Hematopoietic multipotent progenitor cell treated with erythropoietin and hydrocortisone succinate and interleukin-3 and kit ligand, for 15 days (in vitro differentiated cells): ENCODE data around the gene CD300A.

Experiments
- DNase-seq: peaks from one replicate; pipeline ENCODE4 v3.0.0-alpha.2; 2015; ENCODE audit warnings: low spot score

The CD300A gene

GRCh38 chr17:74520790-74521480, 54.5 kb downstream of the CD300A start:
- no peak for DNase-seq

DNA sequence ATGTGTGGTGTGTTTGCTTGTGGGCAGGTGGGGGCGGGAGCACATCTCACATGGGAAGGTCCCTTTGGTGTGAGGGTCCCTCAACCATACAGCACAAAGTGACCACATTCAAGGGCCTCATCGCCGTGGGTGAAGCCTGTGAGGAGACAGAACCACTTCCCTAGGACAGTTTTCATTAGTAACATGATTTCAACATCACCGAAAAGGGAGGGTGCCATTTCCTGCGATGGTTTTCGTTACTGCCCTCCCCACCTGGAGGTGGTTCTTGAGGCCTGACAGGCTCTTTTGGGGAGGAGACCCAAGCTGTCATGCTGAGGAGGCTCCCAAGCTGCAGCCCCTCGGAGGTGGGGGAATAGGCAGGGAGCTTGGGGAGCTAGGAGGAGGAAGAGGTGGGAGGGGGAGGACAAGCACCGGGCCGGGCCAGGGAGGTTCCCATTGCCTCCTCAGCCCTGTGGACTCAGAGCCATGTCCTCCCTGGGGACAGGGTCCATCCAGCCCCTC, 55.3 kb downstream of the CD300A start:
- no peak for DNase-seq

DNA sequence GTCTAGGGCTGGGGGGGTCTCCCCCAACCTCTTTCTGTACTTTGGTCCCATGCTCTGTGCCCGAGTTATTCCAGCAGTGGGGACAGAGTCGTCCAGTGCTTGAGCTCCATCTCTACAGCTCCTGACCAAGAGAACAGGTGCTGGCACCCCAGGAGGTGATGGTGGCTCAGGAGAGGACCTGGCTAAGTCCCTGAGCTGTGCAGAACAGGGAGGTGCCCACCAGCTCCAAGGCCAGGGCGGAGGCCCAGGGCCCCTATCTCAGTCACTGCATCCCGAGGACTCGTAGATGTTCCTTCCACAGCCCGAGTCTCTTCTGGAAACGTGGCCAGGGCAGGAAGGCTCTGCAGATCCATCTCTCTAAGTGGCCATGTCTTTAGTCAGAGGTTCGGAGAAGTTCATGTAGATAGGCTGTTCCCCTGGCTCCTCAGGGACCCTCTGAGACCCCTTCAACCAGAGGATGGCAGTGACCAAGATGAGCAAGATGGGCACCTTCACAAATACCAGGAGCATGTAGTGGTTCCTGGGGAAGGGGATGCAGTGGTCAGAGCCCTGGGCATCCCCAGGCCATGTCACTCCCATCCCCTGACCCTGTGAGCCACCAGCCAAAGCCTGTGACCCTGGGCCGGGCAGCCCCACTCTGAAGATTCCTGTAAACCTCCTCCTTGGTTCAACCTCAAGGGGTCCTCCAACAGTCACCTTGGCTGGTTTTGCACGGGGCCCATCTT, 56.1 kb downstream of the CD300A start:
- no peak for DNase-seq

DNA sequence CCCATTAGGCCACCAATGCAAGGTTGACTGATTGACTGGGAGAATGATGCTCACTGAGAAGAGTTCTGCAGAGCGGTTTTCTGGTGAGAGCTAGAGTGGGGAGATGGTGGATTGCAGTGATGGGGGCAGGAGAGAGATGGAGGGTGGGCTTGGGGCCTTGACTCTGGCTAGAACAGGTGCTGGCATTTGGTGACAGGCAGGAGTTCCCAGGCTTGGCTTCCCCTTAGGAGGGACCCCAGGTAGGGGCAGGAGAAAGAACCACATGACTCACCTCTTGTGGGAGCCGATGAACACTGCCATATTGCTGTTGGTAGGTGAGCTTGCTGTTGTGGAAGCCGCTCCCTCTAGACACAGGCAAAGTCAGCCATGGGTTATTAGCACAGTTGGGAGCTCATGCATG, 56.9 kb downstream of the CD300A start:
- DNase-seq = no peak

DNA sequence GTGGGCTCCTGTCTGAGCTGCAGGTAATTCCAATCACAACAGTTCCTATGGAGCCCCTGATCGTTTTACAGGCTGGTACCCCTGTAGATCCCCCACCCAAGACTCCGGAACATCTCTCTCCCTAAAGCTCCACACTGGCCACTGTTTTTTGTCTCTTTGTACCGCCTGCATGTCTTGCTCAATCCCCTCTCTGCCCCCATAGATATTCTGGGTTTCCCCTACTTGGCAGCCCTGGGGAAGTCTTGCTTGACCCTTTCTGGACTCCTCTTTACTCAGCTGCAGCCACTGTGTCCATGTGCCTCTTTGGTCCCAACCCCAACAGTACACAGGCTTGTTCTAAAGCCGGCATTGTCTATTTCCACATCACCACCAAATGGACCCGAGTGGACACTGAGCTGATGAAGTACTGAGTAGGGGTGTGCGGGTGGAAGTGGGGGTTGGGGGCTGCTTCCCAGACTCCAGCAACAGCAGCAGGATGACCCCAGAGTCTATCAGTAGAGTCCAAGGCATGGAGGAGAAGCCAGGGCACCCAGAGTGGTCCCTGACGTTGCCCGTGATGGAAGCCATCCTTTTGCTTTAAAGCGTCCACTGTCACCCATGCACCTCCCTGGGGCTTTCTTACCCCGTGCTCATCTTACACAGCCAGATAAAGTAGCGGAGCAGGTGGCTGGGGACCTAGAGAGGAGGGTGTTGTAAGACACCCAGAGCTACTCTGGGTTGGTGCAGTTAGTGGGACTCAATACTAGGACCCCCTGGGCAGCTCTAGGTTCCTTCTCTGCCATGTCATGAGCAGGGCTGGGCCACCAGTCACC, 58.4 kb downstream of the CD300A start:
- DNase-seq = no peak

DNA sequence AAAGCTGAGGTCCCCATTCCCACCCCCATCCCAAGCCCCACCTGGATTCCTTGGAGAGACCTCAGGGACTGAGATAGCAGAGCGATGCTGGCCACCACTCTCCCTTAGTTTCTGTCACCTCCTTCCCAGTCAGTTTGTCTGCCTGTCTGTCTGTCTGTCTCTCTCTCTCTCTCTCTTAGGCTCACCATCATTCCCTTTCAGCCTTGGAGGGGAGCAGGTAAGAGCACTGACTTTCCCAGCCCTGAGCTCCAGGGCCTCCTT, 59.0 kb downstream of the CD300A start:
- DNase-seq = no peak

DNA sequence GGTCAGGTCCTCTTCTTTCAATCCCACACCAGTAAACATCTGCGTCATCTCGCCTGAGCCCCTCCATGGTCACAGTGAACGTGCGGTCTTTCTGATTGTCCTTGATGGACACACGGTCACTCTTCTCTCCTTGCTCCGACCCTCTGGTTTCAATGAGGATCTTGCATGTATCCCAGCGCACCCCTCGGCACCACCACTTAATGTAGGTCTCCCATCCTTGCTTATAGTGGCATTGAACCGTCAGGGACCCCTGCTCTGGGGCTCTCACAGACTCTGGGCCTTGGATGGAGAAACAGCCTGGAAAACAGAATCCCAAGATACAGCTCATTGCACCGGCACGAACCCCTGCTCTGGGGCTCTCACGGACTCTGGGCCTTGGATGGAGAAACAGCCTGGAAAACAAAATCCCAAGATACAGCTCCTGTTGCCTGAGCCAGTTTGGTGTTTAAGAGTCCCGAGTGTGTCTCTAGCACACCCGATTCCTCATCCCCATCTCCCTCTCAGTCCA, 59.4 kb downstream of the CD300A start:
- DNase-seq = no peak

DNA sequence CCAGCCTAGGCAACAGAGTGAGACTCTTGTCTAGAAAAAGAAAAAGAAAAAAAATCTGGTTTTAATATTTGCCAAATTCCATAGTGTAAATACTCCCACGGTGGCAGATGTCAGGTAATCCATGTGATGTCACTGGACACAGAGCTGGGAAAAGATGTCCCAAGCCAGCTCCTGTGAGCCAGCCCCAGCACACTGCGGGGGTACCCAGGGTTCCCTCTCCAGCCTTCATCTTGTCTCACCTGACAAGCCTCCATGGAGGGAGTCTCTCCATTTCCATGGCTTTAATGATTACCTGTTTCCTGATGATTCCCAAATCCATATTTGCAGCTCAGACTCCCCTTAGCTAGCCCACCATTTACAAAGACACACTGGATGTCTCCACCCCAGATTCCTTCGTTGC, 60.2 kb downstream of the CD300A start:
- DNase-seq = no peak

- DNase-seq = no peak
Observed at GRCh38 chr17:74527081-74527480, 60.6 kb downstream of the CD300A start.

DNA sequence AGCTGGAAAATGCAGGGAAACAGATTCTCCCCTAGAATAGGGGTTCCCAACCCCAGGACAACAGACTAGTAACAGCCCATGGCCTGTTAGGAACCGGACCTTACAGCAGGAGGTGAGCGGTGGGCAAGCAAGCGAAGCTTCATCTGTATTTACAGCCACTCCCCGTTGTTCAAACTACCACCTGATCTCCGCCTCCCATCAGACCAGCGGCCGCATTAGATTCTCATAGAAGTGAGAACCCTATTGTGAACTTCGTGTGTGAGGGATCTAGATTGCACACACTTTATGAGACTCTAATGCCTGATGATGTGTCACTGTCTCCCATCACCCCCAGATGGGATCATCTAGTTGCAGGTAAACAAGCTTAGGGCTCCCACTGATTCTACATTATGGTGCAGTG, 61.3 kb downstream of the CD300A start:
- DNase-seq = no peak

- DNase-seq = no peak
Observed at GRCh38 chr17:74528491-74529199, 62.2 kb downstream of the CD300A start.

DNA sequence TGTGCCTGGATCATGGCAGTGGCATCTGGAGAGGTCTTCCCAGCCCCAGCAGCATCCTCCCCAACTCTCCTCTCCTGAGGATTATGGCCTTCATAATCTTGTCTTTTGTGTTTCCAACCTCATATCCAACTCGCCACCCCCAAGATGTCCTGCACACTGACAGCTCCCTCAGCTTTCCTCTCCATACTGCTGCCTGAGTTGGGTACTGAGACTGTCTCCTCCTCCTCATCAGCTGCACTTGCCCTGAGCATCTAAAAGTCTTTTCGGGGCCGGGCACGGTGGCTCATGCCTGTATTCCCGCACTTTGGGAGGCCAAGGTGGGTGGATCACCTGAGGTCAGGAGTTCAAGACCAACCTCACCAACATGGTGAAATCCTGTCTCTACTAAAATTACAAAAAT, 62.8 kb downstream of the CD300A start:
- DNase-seq = no peak

DNA sequence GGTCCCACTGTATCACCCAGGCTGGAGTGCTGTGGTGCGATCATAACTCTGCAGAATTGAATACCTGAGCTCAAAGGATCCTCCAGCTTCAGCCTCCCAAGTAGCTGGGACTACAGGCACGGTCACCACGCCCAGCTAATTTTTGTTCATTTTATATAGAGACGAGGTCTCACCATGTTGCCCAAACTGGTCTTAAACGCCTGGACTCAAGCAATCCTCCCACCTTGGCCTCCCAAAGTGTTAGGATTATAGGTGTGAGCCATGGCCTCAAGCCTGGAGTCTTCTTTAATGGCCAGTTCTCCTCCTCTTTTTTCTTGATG, 64.4 kb downstream of the CD300A start:
- no peak for DNase-seq

DNA sequence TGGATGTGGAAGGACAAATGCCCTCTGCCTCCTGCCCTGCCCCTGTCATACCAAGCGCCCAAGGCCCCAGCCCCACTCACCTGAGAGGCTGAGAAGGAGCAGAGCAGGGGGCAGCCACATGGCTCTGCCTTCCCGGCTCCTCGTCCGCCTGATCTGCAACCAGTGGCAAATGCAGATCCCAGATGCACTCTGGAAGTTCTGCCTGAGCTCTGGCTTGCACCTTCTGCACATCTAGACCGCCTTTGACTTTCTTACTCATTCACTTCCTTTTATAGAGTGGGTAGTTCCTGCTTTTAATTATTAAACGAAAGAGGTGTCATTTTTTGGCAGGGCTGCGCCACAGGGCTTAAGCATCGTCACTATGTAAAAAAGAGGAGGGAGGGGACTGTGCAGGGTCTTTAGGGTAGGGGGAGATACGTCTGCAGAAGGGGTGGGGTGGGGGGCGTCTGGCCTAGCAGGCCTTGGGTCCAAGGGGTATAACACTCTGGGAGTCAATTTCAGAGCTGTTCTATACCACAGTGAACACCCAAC, 64.9 kb downstream of the CD300A start, which contains the start of gene CD300LB:
TSS of gene CD300LB (minus strand) at position 245 of the 531 bp plus-strand sequence. CDS start at position 120, 125 bp downstream.
- no peak for DNase-seq

GRCh38 chr17:74532115-74532514, 65.7 kb downstream of the CD300A start:
- no peak for DNase-seq
